Adrenal gland (tissue), 5 donors: Measurements from ENCODE around the gene GPR137C.

Experiments used
- CTCF ChIP-seq, 6 experiments: fragments of 450-650 bp in 4 of 6; fragments of 200-600 bp in 2 of 6; sonication (generic) in 1 of 6; IDR thresholded peaks; 1 replicate in 5 of 6; 2 replicates in 1 of 6; pipeline versions ENCODE4 v1.5.1 to v1.8.0; 2016 to 2021; ENCODE audit warnings: antibody characterized with exemption in 6 of 6, mild to moderate bottlenecking in 2 of 6, moderate library complexity in 1 of 6
- POLR2A ChIP-seq, 2 donors: fragments of 450-650 bp; IDR thresholded peaks; one replicate each; pipeline ENCODE4 v1.6.1; 2017; ENCODE audit warnings: antibody characterized with exemption in 2 of 2, mild to moderate bottlenecking in 2 of 2, moderate library complexity in 1 of 2
- donor health status: DM: no; HTN: no; CAD: no.

- TF ChIP-seq POLR2A (IDR thresholded peaks at IDR 0.05) (no peak), CTCF (IDR thresholded peaks at IDR 0.05) (no peak)
Observed at GRCh38 chr14:52663850-52664249, 111.2 kb downstream of the GPR137C start.
